CD4-positive, CD25-positive, alpha-beta regulatory T cell (primary cell): ENCODE results near the gene CNOT9. TPM values are rescaled to one million over a fixed set of nuclear protein-coding genes. Genes with fewer than 3 reads are reported as not detected.
A peak's percentile ranks its signal among the peaks of the same experiment; 100 is the strongest.
"Not testable (repeated sequence)": the region's sequence is repeated elsewhere in the genome, so short reads cannot be mapped to it uniquely, and the experiment has no call there.

Experiments
- ATAC-seq, 2 donors: fragments of 150-1000 bp; cut with Tn5 transposase; one replicate each; pipeline ENCODE4 v1.10.0; 2021; ENCODE audit warnings: low read depth in 2 of 2, moderate number of reproducible peaks in 2 of 2, moderate library complexity in 1 of 2
- DNase-seq, 3 donors: peaks; one replicate each; pipeline versions ENCODE4 v3.0.0 to v3.0.0-alpha.2; 2012 to 2022; ENCODE audit warnings: mixed read lengths in 1 of 3
- H3K27ac ChIP-seq: one replicate; pipeline ENCODE4 v1.7.0; 2013; ENCODE audit warnings: mild to moderate bottlenecking, low read length; ENCODE audit not compliant: insufficient read depth, poor library complexity, severe bottlenecking
- H3K27me3 ChIP-seq: one replicate; pipeline ENCODE4 v1.7.0; 2013; ENCODE audit warnings: low read length; ENCODE audit not compliant: control insufficient read depth, insufficient read depth
- H3K36me3 ChIP-seq: one replicate; pipeline ENCODE4 v1.7.0; 2013; ENCODE audit warnings: mild to moderate bottlenecking, low read length, moderate library complexity; ENCODE audit not compliant: control insufficient read depth, insufficient read depth
- H3K4me1 ChIP-seq: 2 replicates; pipeline ENCODE4 v1.7.0; 2013; ENCODE audit warnings: mild to moderate bottlenecking, low read length; ENCODE audit not compliant: insufficient read depth, control insufficient read depth, poor library complexity, severe bottlenecking
- H3K4me3 ChIP-seq: one replicate; pipeline ENCODE4 v1.7.0; 2013; ENCODE audit warnings: low read depth, mild to moderate bottlenecking, low read length, moderate library complexity
- H3K9me3 ChIP-seq, 2 experiments: 1 replicate in 1 of 2; 2 replicates in 1 of 2; pipeline ENCODE4 v1.7.0; 2013; ENCODE audit warnings: low read length in 2 of 2, mild to moderate bottlenecking in 1 of 2, moderate library complexity in 1 of 2; ENCODE audit not compliant: control insufficient read depth in 2 of 2
- H3K27ac Mint-ChIP-seq, 3 donors: one replicate each; pipeline ENCODE4 v1.8.0; 2020 to 2022; ENCODE audit warnings: mild to moderate bottlenecking in 3 of 3, mixed read lengths in 3 of 3, moderate library complexity in 2 of 3
- H3K27me3 Mint-ChIP-seq: one replicate; pipeline ENCODE4 v1.8.0; 2022; ENCODE audit warnings: mild to moderate bottlenecking, mixed read lengths
- H3K36me3 Mint-ChIP-seq: one replicate; pipeline ENCODE4 v1.8.0; 2020; ENCODE audit warnings: mixed read lengths
- H3K4me1 Mint-ChIP-seq, 4 donors: one replicate each; pipeline ENCODE4 v1.8.0; 2020 to 2022; ENCODE audit warnings: mixed read lengths in 4 of 4, mild to moderate bottlenecking in 1 of 4
- H3K4me3 Mint-ChIP-seq, 4 donors: one replicate each; pipeline ENCODE4 v1.8.0; 2020 to 2022; ENCODE audit warnings: mild to moderate bottlenecking in 4 of 4, mixed read lengths in 4 of 4, moderate library complexity in 3 of 4
- H3K9me3 Mint-ChIP-seq, 7 donors: one replicate each; pipeline ENCODE4 v1.8.0; 2020 to 2022; ENCODE audit warnings: mixed read lengths in 7 of 7, mild to moderate bottlenecking in 3 of 7, moderate library complexity in 2 of 7
- polyA plus RNA-seq, 4 donors: library from polyadenylated mRNA; unstranded; fragments of 300-500 nt; fragmentation: Illumina TruSeq; gene quantifications; one replicate each; pipeline ENCODE4 v1.2.3, GENCODE V29; 2021
- total RNA-seq: library from RNA; stranded (reverse); gene quantifications from one replicate; pipeline ENCODE4 v1.2.3, GENCODE V29; 2022

Gene CNOT9, protein sequence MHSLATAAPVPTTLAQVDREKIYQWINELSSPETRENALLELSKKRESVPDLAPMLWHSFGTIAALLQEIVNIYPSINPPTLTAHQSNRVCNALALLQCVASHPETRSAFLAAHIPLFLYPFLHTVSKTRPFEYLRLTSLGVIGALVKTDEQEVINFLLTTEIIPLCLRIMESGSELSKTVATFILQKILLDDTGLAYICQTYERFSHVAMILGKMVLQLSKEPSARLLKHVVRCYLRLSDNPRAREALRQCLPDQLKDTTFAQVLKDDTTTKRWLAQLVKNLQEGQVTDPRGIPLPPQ
- total RNA-seq (61.0 TPM), polyA plus RNA-seq (10 to 100 TPM; 15.1 to 27.0 (median 22.3) TPM)

- Mint-ChIP-seq H3K4me1 (peaks cover 45 to 74% (median 60%) of the 10 kb centered on the region in 4 donors), H3K27me3 (peaks cover 6% of the 10 kb centered on the region), H3K27ac (peak within 1 kb of the TSS; percentile 96 to 100 (median 99)), H3K36me3 (peaks cover 17% of the 10 kb centered on the region), H3K4me3 (peak within 1 kb of the TSS; percentile 96 to 99 (median 98)), H3K9me3 (peaks cover 0 to 2% (median 0%) of the 10 kb centered on the region in 7 donors)
- Histone ChIP-seq H3K4me1 (peaks cover 35% of the 10 kb centered on the region), H3K36me3 (peaks cover 16% of the 10 kb centered on the region), H3K4me3 (peak within 1 kb of the TSS; percentile 96), H3K27ac (peak within 1 kb of the TSS; percentile 99), H3K9me3 (no peaks in the 10 kb centered on the region), H3K27me3 (no peaks in the 10 kb centered on the region)
- DNase-seq (peak; percentile 99 to 100 (median 100)), ATAC-seq (peak; percentile 90 to 91)
Measured at GRCh38 chr2:218568190-218569037, at the start of gene CNOT9, which contains the start of gene USP37. CNOT9 (plus strand) TSS chr2:218568839; CDS start chr2:218568955, 116 bp downstream. USP37 (minus strand) TSS chr2:218568351; CDS start chr2:218558653, 9,698 bp downstream.

- peaks cover 14% of the 10 kb centered on the region for H3K36me3 ChIP-seq
- H3K27ac Mint-ChIP-seq = peak overlapping the region; percentile 9 to 91 (median 52)
Measured at GRCh38 chr2:218518876-218519275, 49.8 kb upstream of the CNOT9 start.

DNA sequence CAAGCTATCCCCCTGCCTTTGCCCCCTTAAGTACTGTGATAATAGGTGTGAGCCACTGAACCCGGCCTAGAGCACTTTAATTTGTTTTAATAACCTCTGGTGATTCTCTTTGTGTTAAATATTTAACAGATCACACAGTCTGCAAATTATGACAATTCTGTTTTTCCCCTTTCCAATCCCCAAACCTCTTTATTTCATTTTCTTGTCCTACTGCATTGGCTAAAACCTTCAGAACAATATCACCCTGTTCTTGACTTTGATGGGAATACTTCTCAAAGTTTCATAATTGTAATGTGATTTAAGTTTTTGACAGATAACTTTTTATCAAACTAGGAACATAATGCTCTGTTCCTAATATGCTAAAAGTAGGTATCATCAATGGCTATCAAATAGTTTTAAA lies 45.0 kb upstream of the CNOT9 start:
- Histone ChIP-seq H3K9me3 (peaks cover 0 to 2% of the 10 kb centered on the region in 2 experiments), H3K27ac (no peak overlapping the region), H3K27me3 (no peaks in the 10 kb centered on the region), H3K4me1 (no peaks in the 10 kb centered on the region), H3K36me3 (peaks cover 55% of the 10 kb centered on the region), H3K4me3 (no peak overlapping the region)
- Mint-ChIP-seq H3K9me3 (peaks cover 0 to 1% (median 0%) of the 10 kb centered on the region in 7 donors), H3K4me1 (peaks cover 0 to 9% (median 1%) of the 10 kb centered on the region in 4 donors), H3K27me3 (no peaks in the 10 kb centered on the region), H3K27ac (no peak overlapping the region), H3K36me3 (peaks cover 56% of the 10 kb centered on the region), H3K4me3 (no peak overlapping the region)
- ATAC-seq = no peak
- DNase-seq = no peak

More at GRCh38 chr2:218518876-218519275, 49.8 kb upstream of the CNOT9 start:
- H3K27ac ChIP-seq = no peak overlapping the region
- no peak overlapping the region for H3K4me3 ChIP-seq
- Mint-ChIP-seq H3K4me1 (peaks cover 12 to 27% (median 18%) of the 10 kb centered on the region in 4 donors), H3K9me3 (peaks cover 0 to under 1% (median 0%) of the 10 kb centered on the region in 7 donors), H3K36me3 (peaks cover 31% of the 10 kb centered on the region), H3K27me3 (no peaks in the 10 kb centered on the region), H3K4me3 (no peak overlapping the region)
- H3K9me3 ChIP-seq = no peaks in the 10 kb centered on the region
- ATAC-seq (no peak), DNase-seq (no peak)
- no peaks in the 10 kb centered on the region for H3K4me1 ChIP-seq
- no peaks in the 10 kb centered on the region for H3K27me3 ChIP-seq

GRCh38 chr2:218528409-218528808 lies 40.2 kb upstream of the CNOT9 start:
- H3K4me3 ChIP-seq, H3K4me3 Mint-ChIP-seq, H3K27me3 Mint-ChIP-seq, DNase-seq, H3K9me3 Mint-ChIP-seq, ATAC-seq, H3K27ac Mint-ChIP-seq, H3K4me1 ChIP-seq, H3K27ac ChIP-seq, H3K27me3 ChIP-seq, H3K9me3 ChIP-seq: not testable (repeated sequence)
- H3K36me3 Mint-ChIP-seq = peaks cover 65% of the 10 kb centered on the region
- peaks cover 0 to 13% (median 0%) of the 10 kb centered on the region in 4 donors for H3K4me1 Mint-ChIP-seq
- H3K36me3 ChIP-seq = peaks cover 89% of the 10 kb centered on the region

- no peak for DNase-seq
- Histone ChIP-seq H3K4me1 (no peaks in the 10 kb centered on the region), H3K4me3 (no peak overlapping the region), H3K27me3 (no peaks in the 10 kb centered on the region), H3K9me3 (peaks cover 0 to 2% of the 10 kb centered on the region in 2 experiments), H3K36me3 (peaks cover 81% of the 10 kb centered on the region), H3K27ac (no peak overlapping the region)
- no peak overlapping the region for H3K4me3 Mint-ChIP-seq
- H3K9me3 Mint-ChIP-seq = no peaks in the 10 kb centered on the region
- no peak for ATAC-seq
- no peaks in the 10 kb centered on the region for H3K27me3 Mint-ChIP-seq
- H3K4me1 Mint-ChIP-seq = peaks cover 0 to 16% (median 0%) of the 10 kb centered on the region in 4 donors
- peaks cover 60% of the 10 kb centered on the region for H3K36me3 Mint-ChIP-seq
- H3K27ac Mint-ChIP-seq = no peak overlapping the region
Measured at GRCh38 chr2:218529990-218530389, 38.6 kb upstream of the CNOT9 start.

DNA sequence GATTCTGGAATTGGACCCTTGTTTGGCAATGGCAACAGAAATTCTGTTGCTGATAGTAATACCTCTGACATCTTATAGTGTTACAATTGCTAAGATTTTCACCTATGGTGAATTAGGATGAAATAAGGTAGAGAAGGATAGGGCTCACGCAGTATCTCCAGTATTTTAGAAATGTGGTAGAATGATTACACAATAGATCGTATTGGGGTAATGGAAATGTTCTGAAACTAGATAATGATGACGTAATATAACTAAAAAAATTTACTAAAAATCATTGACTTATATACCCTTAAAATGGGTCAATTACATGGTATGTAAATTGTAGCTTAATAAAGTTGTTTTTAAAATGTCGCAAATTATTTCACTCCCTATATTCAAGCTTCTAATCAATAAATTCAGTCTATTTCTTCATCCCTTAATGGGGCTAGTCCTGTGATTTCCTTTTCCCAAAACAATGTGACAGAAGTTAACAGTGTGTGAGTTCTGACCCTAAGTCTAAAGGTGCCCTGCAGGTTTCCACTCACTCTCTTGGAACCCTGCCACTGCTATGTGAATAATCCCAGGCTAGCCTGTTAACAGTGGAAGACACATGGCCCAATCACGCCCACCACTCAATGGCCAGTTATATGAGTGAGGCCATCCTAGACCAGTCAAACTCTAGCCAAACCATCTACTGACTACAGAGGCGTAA lies 31.7 kb upstream of the CNOT9 start:
- H3K36me3 ChIP-seq = peaks cover 70% of the 10 kb centered on the region
- ATAC-seq (no peak), DNase-seq (no peak)
- no peaks in the 10 kb centered on the region for H3K4me1 ChIP-seq
- no peaks in the 10 kb centered on the region for H3K9me3 ChIP-seq
- no peaks in the 10 kb centered on the region for H3K9me3 Mint-ChIP-seq
- H3K27me3 Mint-ChIP-seq = no peaks in the 10 kb centered on the region
- H3K4me3 ChIP-seq = no peak overlapping the region
- H3K27ac ChIP-seq = no peak overlapping the region
- H3K27me3 ChIP-seq = no peaks in the 10 kb centered on the region
- peaks cover 0 to 12% (median 2%) of the 10 kb centered on the region in 4 donors for H3K4me1 Mint-ChIP-seq
- H3K27ac Mint-ChIP-seq = peak overlapping the region in 1 of 3 donors; percentile 30
- no peak overlapping the region for H3K4me3 Mint-ChIP-seq
- peaks cover 47% of the 10 kb centered on the region for H3K36me3 Mint-ChIP-seq

GRCh38 chr2:218540015-218540414 lies 28.6 kb upstream of the CNOT9 start:
- H3K36me3 ChIP-seq = peaks cover 71% of the 10 kb centered on the region
- no peak for ATAC-seq
- Mint-ChIP-seq H3K36me3 (peaks cover 47% of the 10 kb centered on the region), H3K4me1 (peaks cover 0 to 5% (median 3%) of the 10 kb centered on the region in 4 donors), H3K4me3 (no peak overlapping the region), H3K9me3 (no peaks in the 10 kb centered on the region), H3K27ac (no peak overlapping the region), H3K27me3 (no peaks in the 10 kb centered on the region)
- H3K4me1 ChIP-seq = no peaks in the 10 kb centered on the region
- H3K4me3 ChIP-seq = no peak overlapping the region
- H3K27ac ChIP-seq = no peak overlapping the region
- no peak for DNase-seq
- no peaks in the 10 kb centered on the region for H3K27me3 ChIP-seq
- H3K9me3 ChIP-seq = no peaks in the 10 kb centered on the region
